RCC 7860 (cell line): ENCODE data around the gene EVL.

ENCODE experiments used
- DNase-seq: peaks from one replicate; pipeline ENCODE4 v3.0.0-alpha.2; 2015; ENCODE audit warnings: low spot score
- FAIRE-seq: peaks from 2 replicates; lab custom pipeline; 2012; peaks lifted over from hg19 to GRCh38; lab: Jason Lieb, UNC

EVL gene

DNA sequence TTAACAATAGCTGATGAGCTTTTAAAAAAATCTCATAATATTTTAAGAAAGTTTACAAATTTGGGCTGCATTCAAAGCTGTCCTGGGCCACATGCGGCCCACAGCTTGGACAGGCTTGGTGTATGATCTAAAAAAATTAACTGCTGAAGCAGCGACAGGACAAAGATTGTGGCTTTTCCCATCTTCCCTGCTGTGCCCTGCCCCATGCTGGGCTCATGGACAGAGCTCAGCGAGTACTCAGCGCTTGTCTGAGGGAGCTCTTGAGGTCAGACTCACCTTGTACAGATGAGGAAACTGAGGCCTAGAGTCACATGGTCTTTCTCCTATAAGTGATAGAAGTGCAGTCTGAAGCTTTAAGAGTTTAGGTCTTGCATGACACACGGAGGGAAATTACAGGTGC, 15.0 kb downstream of the EVL start:
- no peak for DNase-seq

DNA sequence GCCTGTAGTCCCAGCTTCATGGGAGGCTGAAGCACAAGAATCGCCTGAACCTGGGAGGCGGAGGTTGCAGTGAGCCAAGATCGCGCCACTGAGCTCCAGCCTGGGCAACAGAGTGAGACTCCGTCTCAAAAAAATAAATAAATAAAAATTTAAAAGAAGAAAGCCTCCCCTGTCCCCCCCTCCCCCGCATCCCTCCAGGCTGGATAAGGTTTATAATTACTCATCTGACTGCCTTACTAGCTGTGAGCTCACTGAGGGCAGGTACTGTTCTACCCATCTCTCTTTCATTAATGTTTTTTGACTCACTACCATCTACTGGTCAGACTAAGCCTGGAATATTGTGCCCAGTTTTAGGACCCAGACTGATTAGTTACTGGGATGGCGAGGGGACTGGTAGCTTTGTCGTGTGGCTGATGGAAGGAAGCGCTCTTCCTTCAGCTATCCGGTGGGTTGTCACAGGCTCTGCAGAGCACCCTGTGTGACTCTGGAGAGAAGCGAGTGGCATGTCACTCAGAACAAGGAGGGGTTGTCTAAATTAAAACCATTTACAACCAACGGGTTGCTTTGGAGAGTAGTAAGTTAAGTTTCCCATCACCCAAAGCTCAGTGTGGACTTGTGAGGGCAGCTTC, 16.9 kb downstream of the EVL start:
- FAIRE-seq: no peak
- DNase-seq: no peak

More for the DNA sequence above, 15.0 kb downstream of the EVL start:
- no peak for FAIRE-seq

DNA sequence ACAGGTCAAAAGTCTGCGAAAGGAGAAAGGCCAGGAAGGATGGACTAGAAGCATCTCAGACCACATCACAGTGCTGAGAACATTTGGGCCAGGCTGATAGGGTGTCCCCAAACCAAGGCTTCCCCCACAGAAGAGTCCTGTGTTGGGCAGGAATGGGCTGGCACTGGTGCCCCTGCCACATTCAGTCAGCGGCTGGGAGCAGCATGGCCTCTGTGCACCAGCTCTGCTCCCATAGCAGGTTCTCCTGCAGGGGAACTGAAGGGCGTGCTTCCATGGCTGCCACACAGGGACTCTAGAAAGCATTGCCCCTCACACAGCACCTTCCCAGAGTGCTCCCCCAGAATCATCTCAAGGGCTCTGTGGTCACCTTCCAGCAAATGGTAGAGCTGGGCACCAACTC, 17.5 kb downstream of the EVL start:
- FAIRE-seq: no peak
- DNase-seq: no peak

DNA sequence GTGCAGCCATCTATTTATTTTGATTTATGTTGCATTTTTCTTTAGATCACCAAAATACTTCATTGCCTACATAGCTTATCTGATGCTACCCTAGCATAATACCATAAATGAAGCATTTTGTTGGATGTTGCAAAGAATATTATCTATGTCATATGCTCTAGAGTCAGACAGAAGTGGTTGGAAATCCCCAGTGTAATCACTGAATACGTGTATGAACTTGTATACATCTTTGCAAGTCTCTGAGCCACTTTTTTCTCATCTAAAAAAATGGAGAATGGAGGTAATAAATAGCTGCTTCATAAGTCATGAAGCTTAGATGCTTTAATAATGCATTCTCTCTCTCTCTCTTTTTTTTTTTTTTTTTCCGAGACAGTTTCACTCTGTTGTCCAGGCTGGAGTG, 18.5 kb downstream of the EVL start:
- FAIRE-seq (no peak), DNase-seq (no peak)

DNA sequence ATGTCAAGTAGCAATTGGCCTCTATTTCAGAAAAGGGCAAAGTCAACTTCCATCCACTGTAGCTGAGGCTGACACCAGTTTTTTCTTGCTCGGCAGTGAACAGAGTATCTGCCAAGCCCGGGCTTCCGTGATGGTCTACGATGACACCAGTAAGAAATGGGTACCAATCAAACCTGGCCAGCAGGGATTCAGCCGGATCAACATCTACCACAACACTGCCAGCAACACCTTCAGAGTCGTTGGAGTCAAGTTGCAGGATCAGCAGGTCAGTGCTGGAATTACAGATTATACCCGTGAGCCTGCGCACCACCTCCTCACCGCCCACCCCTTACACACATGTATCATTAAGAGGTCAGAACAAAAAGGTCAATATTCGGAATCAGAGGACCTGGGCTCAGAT, 19.4 kb downstream of the EVL start:
- no peak for FAIRE-seq
- DNase-seq: no peak

DNA sequence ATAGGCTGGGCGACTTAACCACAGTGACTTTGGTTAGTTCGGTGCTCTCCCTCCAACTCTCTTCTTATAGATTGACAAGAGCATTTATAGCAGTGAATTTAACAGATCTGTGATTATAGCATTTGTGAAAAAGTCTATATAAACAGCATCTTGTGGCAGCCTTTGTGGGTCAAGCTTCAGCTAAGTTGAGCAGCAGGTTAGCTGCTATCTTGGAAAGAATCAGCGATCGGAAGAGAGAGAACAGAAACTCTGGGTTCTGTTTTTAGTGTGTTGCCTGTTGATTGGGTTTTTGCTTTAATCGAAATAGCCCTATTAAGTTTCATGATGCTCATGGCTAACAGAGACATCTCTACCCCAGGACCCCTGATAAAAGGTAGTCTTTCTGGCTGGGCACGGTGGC, 20.2 kb downstream of the EVL start:
- DNase-seq: no peak
- FAIRE-seq: no peak

DNA sequence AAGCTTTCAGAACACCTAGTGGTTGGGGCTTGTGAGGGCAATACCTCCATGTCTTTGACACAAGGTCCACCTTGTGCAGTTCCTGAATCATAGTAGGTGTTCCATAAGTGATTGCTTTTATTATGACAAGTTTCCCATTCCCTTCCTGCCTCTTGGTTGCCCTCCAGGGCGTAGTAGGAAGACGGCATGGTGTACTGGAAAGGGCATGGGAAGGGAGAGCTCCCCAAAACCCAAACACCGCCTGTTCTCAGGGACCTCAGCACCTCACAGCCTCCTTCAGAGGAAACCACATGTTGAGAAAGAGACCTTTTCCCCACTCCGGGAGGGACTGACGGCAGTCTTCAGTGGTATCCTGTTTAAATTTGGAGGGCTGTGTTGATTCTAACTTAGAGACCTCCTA, 21.1 kb downstream of the EVL start:
- no peak for DNase-seq
- no peak for FAIRE-seq

DNA sequence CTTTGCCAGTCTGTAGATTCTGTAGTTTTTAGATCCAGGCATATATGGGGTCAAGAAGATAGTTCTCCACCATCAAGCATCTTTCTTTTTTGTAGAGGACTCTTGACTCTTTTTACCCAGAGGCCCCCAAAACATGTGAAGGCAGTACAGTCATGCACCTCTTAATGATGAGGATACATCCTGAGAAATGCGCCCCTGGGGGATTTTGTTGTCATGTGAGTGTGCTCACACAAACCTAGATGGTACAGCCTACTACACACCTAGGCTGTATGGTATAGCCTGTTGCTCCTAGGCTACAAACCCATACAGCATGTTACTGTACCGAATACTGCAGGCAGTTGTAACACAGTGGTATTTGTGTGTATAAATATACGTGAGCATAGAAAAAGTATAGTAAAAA, 23.0 kb downstream of the EVL start:
- FAIRE-seq: no peak
- DNase-seq: no peak

DNA sequence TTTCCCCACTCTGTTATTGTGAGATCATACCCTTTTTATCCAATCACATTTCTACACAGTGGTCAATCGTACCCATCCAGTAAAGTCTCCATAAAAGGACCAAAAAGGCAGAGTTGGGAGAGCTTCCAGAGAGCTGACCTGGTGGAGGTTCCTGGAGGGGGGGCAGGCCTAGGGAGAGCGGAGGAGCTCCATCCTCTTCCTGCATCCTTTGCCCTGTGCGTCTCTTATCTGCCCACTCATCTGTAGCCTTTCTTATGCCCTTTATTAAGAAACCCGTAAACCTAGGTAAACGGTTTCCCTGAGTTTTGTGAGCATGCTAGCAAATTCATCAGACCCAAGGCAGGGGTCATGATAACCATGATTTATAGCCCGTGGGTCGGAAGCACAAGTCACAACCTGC, 26.2 kb downstream of the EVL start:
- FAIRE-seq (no peak), DNase-seq (no peak)

DNA sequence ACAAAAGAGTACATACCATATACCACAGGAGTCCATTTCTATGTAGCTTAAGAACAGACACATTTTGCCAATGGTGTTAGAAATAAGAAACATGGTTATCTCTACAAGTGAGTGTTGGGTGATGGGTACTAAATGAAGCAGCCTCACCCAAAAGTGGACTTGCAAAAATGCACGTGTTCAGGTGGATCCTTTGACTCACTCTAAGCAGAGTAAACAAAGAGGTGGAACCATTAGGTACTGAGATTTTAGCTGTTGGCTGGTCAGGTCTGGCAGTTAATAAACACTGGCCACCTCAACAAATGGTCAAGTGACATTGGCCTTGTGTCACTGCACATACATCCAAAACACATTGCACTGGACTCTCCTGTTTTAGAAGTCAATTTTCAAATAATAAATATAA, 27.6 kb downstream of the EVL start:
- FAIRE-seq (no peak), DNase-seq (no peak)

DNA sequence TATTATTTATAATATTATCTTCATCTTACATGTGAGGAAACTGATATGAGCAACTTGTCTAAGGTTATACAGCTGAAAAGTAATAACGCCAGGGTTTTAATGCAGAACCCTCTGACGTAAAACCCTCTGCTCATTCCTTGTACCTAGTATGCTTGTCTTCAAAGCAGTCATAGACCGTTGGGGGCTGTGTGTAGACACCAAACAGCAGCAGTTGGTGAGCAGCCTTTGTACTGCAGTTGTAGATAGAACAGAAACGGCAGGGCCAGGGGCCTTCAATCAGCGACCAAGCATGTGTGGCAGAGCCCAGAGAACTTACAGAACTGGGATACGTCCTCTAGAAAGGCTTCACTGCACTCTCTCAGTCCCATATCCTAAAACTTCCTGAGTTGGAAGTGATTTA, 28.1 kb downstream of the EVL start:
- FAIRE-seq (no peak), DNase-seq (no peak)

DNA sequence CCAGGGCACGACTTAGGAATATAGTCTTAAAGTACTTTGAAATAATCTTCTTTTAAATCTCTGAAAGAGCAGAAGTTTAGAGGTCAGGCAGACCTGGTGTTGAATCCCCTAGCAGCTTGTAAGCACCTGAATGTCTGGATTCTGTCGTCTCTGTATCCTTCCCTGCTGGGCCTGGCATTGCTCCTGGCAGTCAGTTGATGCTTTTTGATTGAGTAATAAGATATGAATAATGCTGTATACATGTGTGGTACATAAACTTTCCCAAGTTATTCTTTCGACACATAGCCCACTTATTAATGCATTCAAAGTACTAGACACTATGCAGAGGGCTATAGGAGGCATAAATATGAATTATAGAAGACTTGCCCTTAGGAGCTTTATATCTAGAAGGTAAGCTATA, 31.4 kb downstream of the EVL start:
- DNase-seq (no peak), FAIRE-seq (no peak)

DNA sequence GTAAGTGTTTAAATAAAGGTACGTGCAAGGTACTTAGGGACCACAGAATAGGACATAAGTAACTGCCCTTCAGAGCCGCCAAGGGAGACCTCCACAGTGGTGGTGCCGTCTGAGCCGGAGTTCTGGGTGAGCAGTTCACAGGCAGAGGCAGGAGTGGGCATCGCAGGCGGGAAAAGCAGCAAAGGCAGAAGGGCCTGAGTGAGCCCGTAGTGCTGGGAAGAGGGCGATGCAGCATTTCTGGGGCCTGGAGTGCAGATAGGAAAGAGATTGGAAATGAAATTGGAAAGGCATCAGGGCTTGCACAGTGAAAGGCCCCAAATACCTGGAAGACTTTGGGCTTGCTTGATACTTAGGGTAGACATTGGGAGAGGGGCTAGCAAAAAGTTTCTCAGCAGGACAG, 32.9 kb downstream of the EVL start:
- DNase-seq (no peak), FAIRE-seq (no peak)

DNA sequence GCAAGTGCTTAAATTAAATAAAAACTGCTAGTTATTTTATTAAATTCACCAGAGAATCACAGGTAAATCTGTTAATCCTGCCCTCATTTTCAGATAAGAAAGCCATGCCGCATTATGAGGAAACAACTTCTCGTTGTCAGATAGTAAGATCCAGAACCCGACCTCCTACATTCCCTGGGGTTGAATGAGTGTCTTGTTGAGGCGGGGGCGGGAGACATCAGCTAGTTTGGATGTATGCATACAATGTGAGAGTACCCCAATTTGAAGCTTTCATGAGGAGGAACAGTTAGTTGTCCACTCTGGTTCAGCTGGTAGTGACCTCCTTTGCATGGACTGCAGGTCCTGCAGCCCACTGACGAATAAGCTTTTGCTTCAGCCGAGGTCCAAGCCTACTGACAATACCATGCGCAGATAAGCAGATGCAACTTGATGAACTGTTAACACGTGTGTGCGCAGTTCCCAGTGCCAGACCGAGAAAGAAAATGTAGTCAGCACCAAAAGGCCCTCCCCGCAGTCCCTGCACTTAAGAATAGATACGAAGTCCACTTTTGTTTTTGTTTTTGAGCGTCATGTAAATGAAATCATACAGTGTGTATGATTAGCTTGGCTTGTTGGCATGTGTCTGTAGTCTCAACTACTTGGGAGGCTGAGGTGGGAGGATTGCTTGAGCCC, 34.9 kb downstream of the EVL start:
- FAIRE-seq (no peak), DNase-seq (no peak)

DNA sequence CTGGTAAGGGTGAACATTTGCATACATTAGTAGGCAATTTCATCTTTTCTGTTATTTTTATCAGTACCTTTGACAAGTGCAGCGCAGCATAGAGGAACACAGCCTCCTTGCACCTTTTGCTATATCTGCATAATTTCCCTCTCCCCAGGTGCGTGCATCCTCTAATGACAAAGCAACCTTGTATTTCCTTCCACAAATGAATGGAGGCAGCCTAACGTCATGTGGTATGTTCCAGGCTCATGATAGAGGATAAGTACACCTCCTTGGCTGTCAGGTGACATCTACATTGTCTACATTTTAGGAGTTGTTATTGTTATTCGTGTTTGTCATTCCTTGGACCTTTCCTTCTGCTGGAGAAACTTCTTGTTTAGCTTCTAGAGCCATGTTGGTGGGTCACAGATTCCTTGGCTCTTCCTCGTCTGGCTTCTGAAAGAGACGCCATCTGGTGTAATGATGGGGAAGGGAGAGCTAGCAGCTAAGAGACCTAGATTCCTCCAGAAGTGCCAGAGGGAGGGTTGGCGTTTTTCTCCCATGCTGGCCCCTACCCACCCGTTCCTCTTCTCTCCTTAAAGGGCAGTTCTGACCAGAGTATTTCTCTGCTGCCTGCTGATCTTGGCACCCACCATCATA, 37.0 kb downstream of the EVL start:
- FAIRE-seq (no peak), DNase-seq (no peak)

DNA sequence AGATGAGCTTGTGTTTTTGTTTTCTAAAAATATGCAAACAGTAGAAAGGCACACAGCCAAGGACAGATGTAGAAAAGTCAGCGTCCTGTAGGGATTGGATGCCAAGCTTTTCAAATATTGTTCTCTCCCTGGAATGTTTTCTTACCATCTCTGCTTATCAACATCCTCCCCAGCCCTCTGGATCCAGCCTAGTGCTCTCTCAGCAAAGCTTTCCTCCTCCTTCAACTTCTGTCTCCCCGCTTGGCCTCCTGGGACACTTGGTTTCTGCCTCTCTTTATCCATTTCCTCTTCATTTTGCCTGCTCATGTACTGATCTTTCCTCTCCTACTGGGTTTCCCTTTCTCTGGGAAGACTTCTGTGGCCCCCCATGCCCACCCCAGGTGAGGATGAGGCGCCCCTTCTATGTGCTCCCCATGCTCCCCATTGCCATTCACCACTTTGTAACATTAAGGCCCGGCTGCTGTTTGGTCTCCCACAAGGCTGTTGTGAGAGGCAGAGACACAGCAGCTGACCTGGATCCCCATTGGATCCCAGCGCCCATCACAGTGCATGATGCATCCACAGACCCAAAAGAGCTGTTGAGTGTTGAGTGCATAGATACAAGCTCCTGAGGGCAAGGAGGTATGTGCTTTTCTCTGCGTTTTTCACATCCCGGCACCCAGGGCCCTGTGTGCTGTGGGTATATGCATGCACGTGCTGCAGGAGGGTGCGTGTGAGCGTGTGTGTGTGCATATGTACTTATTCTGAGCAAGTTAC, 38.2 kb downstream of the EVL start:
- DNase-seq (no peak), FAIRE-seq (no peak)

DNA sequence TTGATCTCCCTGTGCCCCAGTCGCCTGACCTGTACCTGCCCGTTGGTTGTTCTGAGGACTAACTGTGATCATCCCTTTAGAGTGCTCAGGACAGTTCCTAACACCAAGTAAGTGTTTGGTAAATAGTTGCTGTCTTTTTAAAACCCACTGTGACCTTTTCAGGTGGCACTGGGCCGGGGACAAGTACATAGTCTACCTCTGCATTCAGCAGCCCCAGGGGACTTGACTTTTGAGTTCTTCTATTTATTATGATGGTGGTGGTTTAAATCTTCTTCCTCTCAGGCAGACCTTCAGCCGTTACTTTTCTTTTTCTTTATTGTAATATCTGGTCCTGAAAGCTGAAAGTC, 38.8 kb downstream of the EVL start:
- FAIRE-seq: no peak

DNA sequence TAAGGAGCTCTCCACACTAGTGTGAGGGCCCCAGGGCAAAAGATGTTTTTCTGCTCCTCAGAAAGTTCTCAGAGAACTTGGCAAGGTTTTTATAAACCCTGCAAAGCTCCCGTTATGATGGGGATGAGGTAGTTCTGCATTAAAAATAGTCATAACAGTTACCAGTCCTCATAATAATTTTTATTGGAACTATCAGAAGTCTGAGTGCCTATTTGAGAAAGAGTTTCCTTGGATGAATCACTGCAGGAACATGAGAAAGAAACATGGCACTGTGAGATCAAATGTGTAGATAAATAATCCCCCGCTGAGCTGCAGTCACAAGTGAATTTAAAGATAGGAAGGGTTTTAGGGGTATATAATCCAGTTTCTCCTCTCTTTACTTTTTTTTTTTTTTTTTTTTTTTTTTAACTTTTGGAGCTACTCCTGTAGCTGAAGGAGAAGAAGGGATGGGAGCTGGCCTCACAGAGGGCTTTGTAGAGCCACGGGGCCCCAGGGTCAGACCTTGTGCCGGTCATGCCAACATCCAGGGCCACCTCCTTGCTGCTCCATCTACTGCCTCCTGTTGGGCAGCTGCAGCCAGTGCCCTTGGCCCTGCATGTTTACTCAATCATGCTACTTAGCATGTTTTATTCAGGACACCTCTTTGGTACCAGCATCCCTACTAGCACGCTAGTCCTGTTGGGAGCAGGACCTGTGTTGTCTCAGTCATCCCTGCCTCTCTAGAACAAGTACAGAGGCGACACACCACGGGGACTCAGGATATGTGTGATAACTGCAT, 39.5 kb downstream of the EVL start:
- FAIRE-seq (no peak), DNase-seq (no peak)

More for the DNA sequence above, 38.8 kb downstream of the EVL start:
- DNase-seq: no peak

DNA sequence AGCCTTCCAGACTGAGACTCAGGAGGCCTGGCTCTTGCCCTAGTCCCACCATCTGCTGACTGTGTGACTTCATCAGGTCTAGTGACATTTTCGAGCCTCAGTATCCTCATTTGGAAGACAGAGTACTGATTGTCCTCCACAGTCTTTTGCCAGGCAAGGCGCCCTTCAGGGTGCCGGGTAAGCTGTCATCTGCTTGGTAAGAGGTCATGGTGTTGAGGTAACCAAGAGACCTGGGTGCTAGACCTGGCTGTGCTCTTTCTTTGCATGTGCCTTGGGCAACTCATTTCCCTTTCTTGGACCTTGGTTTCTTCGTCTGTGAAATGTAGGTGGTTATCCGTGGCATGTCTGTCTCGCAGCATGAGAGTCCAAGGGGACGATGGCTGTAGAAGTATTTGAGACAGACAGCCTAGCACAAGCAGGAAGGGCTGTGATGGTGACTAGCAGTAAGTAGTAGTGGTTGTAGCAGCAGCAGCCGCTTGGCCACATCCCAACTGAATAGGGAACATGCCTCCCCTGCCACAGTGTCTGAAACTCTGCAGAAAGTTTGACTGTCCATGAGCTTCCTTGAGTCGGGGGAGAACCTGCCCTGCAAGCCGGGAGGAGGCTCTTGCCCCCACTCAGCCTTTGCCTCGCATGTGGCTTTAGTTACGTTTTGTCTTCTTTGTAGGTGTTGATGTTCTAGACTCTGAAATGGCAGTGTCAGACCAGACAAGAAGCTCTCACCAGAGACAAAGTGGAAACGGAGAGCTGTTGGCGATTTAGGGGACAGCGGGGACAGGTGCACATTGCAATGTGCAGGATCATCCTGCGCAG, 40.3 kb downstream of the EVL start:
- DNase-seq: no peak
- no peak for FAIRE-seq
